22Rv1 (cell line): Measurements from ENCODE around the gene SYTL1.

Experiments
- H3K27ac ChIP-seq: fragments of 450-650 bp; 2 replicates; pipeline ENCODE4 v1.5.1; 2017
- CTCF ChIP-seq: fragments of 450-650 bp; IDR thresholded peaks from 2 replicates; pipeline ENCODE4 v1.5.1; 2017; ENCODE audit warnings: mild to moderate bottlenecking
- ZFX ChIP-seq: fragments of 450-650 bp; IDR thresholded peaks from 2 replicates; pipeline ENCODE4 v1.6.1; 2017; ENCODE audit warnings: antibody characterized with exemption, borderline replicate concordance

SYTL1 gene

GRCh38 chr1:27321813-27322568 lies 19.8 kb upstream of the SYTL1 start, which contains the start of gene TMEM222:
TMEM222 (plus strand) TSS chr1:27322163; CDS start chr1:27322198, 35 bp downstream.
- TF ChIP-seq ZFX: no peak
- TF ChIP-seq CTCF: no peak
- peak within 1 kb of the TSS; percentile 88 for H3K27ac ChIP-seq

GRCh38 chr1:27322569-27323240 lies 19.1 kb upstream of the SYTL1 start:
- peak overlapping the region; percentile 88 for H3K27ac ChIP-seq
- TF ChIP-seq ZFX: no peak
- TF ChIP-seq CTCF: no peak

GRCh38 chr1:27325286-27325685 lies 16.5 kb upstream of the SYTL1 start:
- TF ChIP-seq CTCF: no peak
- no peak for TF ChIP-seq ZFX
- H3K27ac ChIP-seq: no peak overlapping the region

GRCh38 chr1:27327964-27328363 lies 13.9 kb upstream of the SYTL1 start:
- no peak overlapping the region for H3K27ac ChIP-seq
- TF ChIP-seq CTCF: no peak
- no peak for TF ChIP-seq ZFX

- no peak overlapping the region for H3K27ac ChIP-seq
- TF ChIP-seq ZFX: no peak
- no peak for TF ChIP-seq CTCF
Observed at GRCh38 chr1:27330786-27331185, 11.0 kb upstream of the SYTL1 start.

GRCh38 chr1:27331426-27331825 lies 10.4 kb upstream of the SYTL1 start:
- no peak overlapping the region for H3K27ac ChIP-seq
- no peak for TF ChIP-seq CTCF
- TF ChIP-seq ZFX: no peak

GRCh38 chr1:27331922-27332321 lies 9.9 kb upstream of the SYTL1 start:
- no peak overlapping the region for H3K27ac ChIP-seq

More at GRCh38 chr1:27331922-27332321, 9.9 kb upstream of the SYTL1 start:
- TF ChIP-seq CTCF (no peak), ZFX (no peak)
